Measurements from ENCODE around the gene ARHGEF19. TPM values are rescaled to one million over a fixed set of nuclear protein-coding genes. Genes with fewer than 3 reads are reported as not detected.
"Not testable (repeated sequence)": the region's sequence is repeated elsewhere in the genome, so short reads cannot be mapped to it uniquely, and the experiment has no call there.

Gene ARHGEF19
- polyA plus RNA-seq, 1 experiment = 11.6 TPM

GRCh38 chr1:16198444-16199156 is 13.9 kb downstream of the ARHGEF19 start:
- CTCF ChIA-PET = interaction anchor here (4.2 kb wide), 1 partner anchor 119 kb away, joined by 28 read pairs; no protein-coding TSS in a partner anchor
- POLR2A ChIA-PET = interaction anchor here (0.6 kb wide), 1 partner anchor 8 kb away, joined by 4 read pairs; no protein-coding TSS in a partner anchor
- TF ChIP-seq CTCF (IDR thresholded peaks at IDR 0.05; ENCODE audit: insufficient read depth, low read depth, low read length) = no peak
- DNase-seq (ENCODE audit: low read depth) = no peak
- Histone ChIP-seq H3K36me3 (ENCODE audit: control insufficient read depth, insufficient read depth, low read length) (peaks cover 6% of the 10 kb centered on the region), H3K4me3 (ENCODE audit: low read depth, low read length) (no peak overlapping the region), H3K27me3 (ENCODE audit: control insufficient read depth, insufficient read depth, low read length) (no peaks in the 10 kb centered on the region)

GRCh38 chr1:16196874-16197273 is 15.6 kb downstream of the ARHGEF19 start:
- no peak overlapping the region for H3K4me3 ChIP-seq (ENCODE audit: low read depth, low read length)
- no peaks in the 10 kb centered on the region for H3K27me3 ChIP-seq (ENCODE audit: control insufficient read depth, insufficient read depth, low read length)
- peaks cover 4% of the 10 kb centered on the region for H3K36me3 ChIP-seq (ENCODE audit: control insufficient read depth, insufficient read depth, low read length)
- DNase-seq (ENCODE audit: low read depth) = no peak
- ChIA-PET POLR2A (no interaction called here), CTCF (interaction anchor here (0.9 to 1.2 kb wide), 2 partner anchors 114 to 118 kb away, joined by 3 to 5 read pairs; no protein-coding TSS in a partner anchor)
- no peak for TF ChIP-seq CTCF (IDR thresholded peaks at IDR 0.05; ENCODE audit: insufficient read depth, low read depth, low read length)

- CTCF ChIA-PET = interaction anchor here (0.6 to 1.2 kb wide), 4 partner anchors 57 to 332 kb away, joined by 3 to 5 read pairs (median 3); no protein-coding TSS in a partner anchor
- H3K4me3 ChIP-seq (ENCODE audit: low read depth, low read length); POLR2A ChIA-PET; DNase-seq (ENCODE audit: low read depth); H3K36me3 ChIP-seq (ENCODE audit: control insufficient read depth, insufficient read depth, low read length); H3K27me3 ChIP-seq (ENCODE audit: control insufficient read depth, insufficient read depth, low read length): not testable (repeated sequence)
Observed at GRCh38 chr1:16196139-16196538, 16.3 kb downstream of the ARHGEF19 start.

DNA sequence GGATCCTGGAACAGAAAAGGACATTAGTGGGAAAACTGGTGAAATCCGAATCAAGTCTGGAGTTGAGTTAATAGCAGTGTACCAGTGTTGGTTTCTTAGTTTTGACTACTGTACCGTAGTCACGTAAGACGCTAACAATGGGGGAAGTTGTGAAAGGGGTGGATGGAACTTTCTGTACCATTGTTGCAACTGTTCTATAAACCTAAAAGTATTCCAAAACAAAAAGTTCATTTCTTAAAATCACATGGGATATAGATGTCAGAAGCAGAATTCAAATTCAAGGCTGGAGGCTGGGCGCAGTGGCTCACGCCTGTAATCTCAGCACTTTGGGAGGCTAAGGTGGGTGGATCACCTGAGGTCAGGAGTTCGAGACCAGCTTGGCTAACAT is 16.9 kb downstream of the ARHGEF19 start:
- Histone ChIP-seq H3K27me3 (ENCODE audit: control insufficient read depth, insufficient read depth, low read length) (no peaks in the 10 kb centered on the region), H3K4me3 (ENCODE audit: low read depth, low read length) (no peak overlapping the region), H3K36me3 (ENCODE audit: control insufficient read depth, insufficient read depth, low read length) (no peaks in the 10 kb centered on the region)
- DNase-seq (ENCODE audit: low read depth) = no peak
- POLR2A ChIA-PET = no interaction called here
- no peak for TF ChIP-seq CTCF (IDR thresholded peaks at IDR 0.05; ENCODE audit: insufficient read depth, low read depth, low read length)
- CTCF ChIA-PET = interaction anchor here (0.6 to 1.2 kb wide), 5 partner anchors 10 to 366 kb away, joined by 3 read pairs; no protein-coding TSS in a partner anchor

DNA sequence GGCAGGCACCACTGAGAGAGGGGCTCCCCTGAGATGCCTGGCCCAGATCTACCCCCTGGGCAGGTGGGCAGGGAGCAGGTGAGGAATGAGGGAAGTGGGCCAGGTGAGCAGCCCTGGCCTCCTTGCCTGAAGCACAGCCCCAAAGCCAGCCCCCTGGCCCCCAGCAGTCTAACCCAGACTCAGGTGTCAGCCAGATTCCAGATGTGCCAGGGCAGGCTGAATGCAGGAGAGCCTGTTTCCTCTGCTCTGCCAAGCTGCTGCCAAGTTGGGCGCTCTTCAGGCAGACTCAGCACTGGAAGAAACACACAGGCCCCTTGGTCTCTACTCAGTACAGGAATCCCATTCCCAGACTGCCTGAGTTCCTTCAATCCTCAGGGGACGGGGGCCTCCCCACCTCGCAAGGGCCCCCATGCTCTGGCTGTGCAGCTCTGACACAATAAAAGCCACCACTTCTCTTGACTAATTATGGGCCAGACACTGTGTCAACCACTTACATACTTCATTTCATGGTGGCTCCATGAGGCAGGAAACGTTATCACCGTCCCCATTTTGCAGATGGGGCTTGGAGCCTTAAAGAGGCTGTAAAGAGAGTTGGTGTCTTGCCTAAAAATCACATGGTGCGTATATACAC is 20.4 kb downstream of the ARHGEF19 start:
- no peaks in the 10 kb centered on the region for H3K36me3 ChIP-seq (ENCODE audit: control insufficient read depth, insufficient read depth, low read length)
- H3K27me3 ChIP-seq (ENCODE audit: control insufficient read depth, insufficient read depth, low read length) = no peaks in the 10 kb centered on the region
- no peak overlapping the region for H3K4me3 ChIP-seq (ENCODE audit: low read depth, low read length)
- DNase-seq (ENCODE audit: low read depth) = no peak
- TF ChIP-seq CTCF (IDR thresholded peaks at IDR 0.05; ENCODE audit: insufficient read depth, low read depth, low read length) = no peak
- ChIA-PET POLR2A (no interaction called here), CTCF (interaction anchor here (4.0 to 16.8 kb wide), 2 partner anchors 51 to 115 kb away, joined by 20 to 584 read pairs; partner anchors contain the start of gene FAM131C)

Data from BJ (cell line).